ENCODE data around the gene MILR1. TPM values are rescaled to one million over a fixed set of nuclear protein-coding genes. Genes with fewer than 3 reads are reported as not detected.
A peak's percentile ranks its signal among the peaks of the same experiment; 100 is the strongest.

The MILR1 gene
- total RNA-seq, 1 donor from 2014 or later: not detected

DNA sequence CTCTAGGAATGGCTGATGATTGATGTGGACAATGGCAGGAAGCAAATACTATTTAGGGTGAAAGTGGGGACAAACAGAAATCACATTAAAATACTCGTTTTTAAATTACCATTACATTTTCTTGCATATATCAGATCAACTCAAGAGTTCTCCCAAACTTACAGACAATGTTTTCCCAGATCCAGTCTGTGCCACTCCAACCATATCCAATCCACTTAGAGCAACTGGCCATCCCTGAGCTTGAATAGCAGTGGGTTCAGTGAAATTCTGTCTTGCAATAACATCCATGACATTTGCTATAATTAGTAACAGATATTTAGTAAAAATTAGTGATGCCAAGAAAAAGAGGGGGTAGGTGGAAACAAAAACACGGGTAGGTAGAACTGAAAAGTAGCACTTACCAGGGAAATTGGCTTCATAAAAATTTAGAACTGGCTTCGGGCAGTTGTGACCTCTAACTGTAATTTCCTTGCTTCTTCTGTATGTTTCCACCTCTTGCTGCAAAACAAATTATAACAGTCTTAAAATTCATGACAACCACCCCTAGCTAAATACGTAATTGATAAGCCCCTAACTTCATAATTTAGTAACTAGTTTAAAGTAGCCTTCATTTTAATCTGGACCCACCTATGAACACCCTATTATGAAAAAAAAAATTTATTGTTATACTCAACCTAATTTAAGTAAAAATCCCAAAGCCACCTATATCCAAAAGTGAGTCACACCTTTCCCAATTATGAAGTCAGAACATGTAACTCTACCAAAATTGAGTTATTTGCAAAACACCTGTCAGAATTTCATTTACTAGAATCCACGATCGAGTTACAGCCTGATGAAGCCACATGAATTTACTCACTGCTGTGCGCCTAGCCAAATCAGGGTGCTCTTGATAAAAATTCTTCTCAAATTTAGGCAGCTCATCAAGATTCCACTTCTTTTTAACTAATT is 55.2 kb downstream of the MILR1 start:
- peak overlapping the region; percentile 98 for H3K4me3 Mint-ChIP-seq
- TF ChIP-seq, protein P1, sequence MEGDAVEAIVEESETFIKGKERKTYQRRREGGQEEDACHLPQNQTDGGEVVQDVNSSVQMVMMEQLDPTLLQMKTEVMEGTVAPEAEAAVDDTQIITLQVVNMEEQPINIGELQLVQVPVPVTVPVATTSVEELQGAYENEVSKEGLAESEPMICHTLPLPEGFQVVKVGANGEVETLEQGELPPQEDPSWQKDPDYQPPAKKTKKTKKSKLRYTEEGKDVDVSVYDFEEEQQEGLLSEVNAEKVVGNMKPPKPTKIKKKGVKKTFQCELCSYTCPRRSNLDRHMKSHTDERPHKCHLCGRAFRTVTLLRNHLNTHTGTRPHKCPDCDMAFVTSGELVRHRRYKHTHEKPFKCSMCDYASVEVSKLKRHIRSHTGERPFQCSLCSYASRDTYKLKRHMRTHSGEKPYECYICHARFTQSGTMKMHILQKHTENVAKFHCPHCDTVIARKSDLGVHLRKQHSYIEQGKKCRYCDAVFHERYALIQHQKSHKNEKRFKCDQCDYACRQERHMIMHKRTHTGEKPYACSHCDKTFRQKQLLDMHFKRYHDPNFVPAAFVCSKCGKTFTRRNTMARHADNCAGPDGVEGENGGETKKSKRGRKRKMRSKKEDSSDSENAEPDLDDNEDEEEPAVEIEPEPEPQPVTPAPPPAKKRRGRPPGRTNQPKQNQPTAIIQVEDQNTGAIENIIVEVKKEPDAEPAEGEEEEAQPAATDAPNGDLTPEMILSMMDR (conservative IDR thresholded peaks at IDR 0.05): no peak
- peaks cover 40% of the 10 kb centered on the region for H3K4me1 Mint-ChIP-seq (ENCODE audit: unreplicated experiment)
- no peaks in the 10 kb centered on the region for H3K9me3 Mint-ChIP-seq
- peaks cover 12% of the 10 kb centered on the region for H3K27me3 Mint-ChIP-seq
- no peak for DNase-seq (ENCODE audit: extremely low spot score, unreplicated experiment)
- peaks cover 70% of the 10 kb centered on the region for H3K36me3 Mint-ChIP-seq
- peak overlapping the region; percentile 100 for H3K27ac Mint-ChIP-seq

- DNase-seq (ENCODE audit: extremely low spot score, unreplicated experiment): no peak
- TF ChIP-seq, protein P1 (conservative IDR thresholded peaks at IDR 0.05): no peak
- Mint-ChIP-seq H3K9me3 (no peaks in the 10 kb centered on the region), H3K27me3 (peaks cover 12% of the 10 kb centered on the region), H3K4me1 (ENCODE audit: unreplicated experiment) (peaks cover 40% of the 10 kb centered on the region), H3K4me3 (peak overlapping the region; percentile 98), H3K36me3 (peaks cover 67% of the 10 kb centered on the region), H3K27ac (peak overlapping the region; percentile 100)
Observed at GRCh38 chr17:64504769-64505339, 55.9 kb downstream of the MILR1 start.

- Mint-ChIP-seq H3K4me1 (ENCODE audit: unreplicated experiment) (peaks cover 33% of the 10 kb centered on the region), H3K27me3 (peaks cover 12% of the 10 kb centered on the region), H3K4me3 (peak overlapping the region; percentile 98), H3K36me3 (peaks cover 65% of the 10 kb centered on the region), H3K9me3 (no peaks in the 10 kb centered on the region), H3K27ac (peak overlapping the region; percentile 100)
- TF ChIP-seq, protein P1 (conservative IDR thresholded peaks at IDR 0.05): no peak
- peak; percentile 87 for DNase-seq (ENCODE audit: extremely low spot score, unreplicated experiment)
Observed at GRCh38 chr17:64505340-64506200, 56.7 kb downstream of the MILR1 start.

DNA sequence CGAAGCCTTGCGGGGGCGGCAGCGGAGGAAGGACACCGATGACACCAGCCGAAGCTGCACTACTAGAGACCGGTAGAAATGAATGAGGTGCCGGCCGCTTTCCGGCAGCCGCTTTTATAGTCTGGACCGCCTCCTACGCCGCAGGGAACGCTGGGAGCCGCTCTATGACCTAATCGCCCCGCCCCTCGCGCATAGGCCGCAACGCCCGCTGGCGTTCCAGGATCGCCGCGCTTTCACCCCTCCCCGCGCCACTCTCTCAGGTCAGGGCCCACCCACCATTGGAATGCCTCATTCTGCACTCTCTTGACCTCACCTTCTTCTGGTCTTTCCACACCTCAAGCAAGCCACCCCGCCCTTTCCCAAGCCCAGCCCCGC is 57.3 kb downstream of the MILR1 start, which contains the start of gene DDX5:
DDX5 (minus strand) TSS at position 89 of the 375 bp plus-strand sequence. CDS start 170 bp downstream, outside the sequence.
- Mint-ChIP-seq H3K27ac (peak within 1 kb of the TSS; percentile 100), H3K9me3 (no peaks in the 10 kb centered on the region), H3K36me3 (peaks cover 63% of the 10 kb centered on the region), H3K4me1 (ENCODE audit: unreplicated experiment) (peaks cover 30% of the 10 kb centered on the region), H3K4me3 (peak within 1 kb of the TSS; percentile 98), H3K27me3 (peaks cover 12% of the 10 kb centered on the region)
- peak; percentile 98 for DNase-seq (ENCODE audit: extremely low spot score, unreplicated experiment)
- TF ChIP-seq, protein P1 (conservative IDR thresholded peaks at IDR 0.05): no peak
